ENCODE data around the gene PEDS1. TPM values are rescaled to one million over a fixed set of nuclear protein-coding genes. Genes with fewer than 3 reads are reported as not detected.
A peak's percentile ranks its signal among the peaks of the same experiment; 100 is the strongest.
"Not testable (repeated sequence)": the region's sequence is repeated elsewhere in the genome, so short reads cannot be mapped to it uniquely, and the experiment has no call there.

PEDS1 gene
- total RNA-seq, 2 experiments from 2014 or later: 22.1 to 24.5 TPM

GRCh38 chr20:50169329-50169823, 15.9 kb upstream of the PEDS1 start:
- Mint-ChIP-seq H3K27ac (no peak overlapping the region), H3K36me3 (peaks cover 1% of the 10 kb centered on the region), H3K4me1 (peaks cover 14% of the 10 kb centered on the region), H3K27me3 (peaks cover 12% of the 10 kb centered on the region), H3K9me3 (no peaks in the 10 kb centered on the region), H3K4me3 (no peak overlapping the region)
- DNase-seq (peak; percentile 82), ATAC-seq (ENCODE audit: low read depth) (peak; percentile 55)
- POLR2A ChIA-PET: interaction anchor here (0.5 to 1.5 kb wide), 4 partner anchors 9 to 55 kb away, joined by 3 to 6 read pairs (median 4); partner anchors contain the start of gene PEDS1

GRCh38 chr20:50165684-50166554, 12.4 kb upstream of the PEDS1 start:
- Mint-ChIP-seq H3K27ac (peak overlapping the region; percentile 41), H3K4me1 (peaks cover 12% of the 10 kb centered on the region), H3K4me3 (peak overlapping the region; percentile 55), H3K9me3 (no peaks in the 10 kb centered on the region), H3K36me3 (peaks cover 1% of the 10 kb centered on the region), H3K27me3 (peaks cover 6% of the 10 kb centered on the region)
- DNase-seq (peak; percentile 62), ATAC-seq (ENCODE audit: low read depth) (peak; percentile 95)
- POLR2A ChIA-PET: interaction anchor here (1.0 to 1.3 kb wide), 3 partner anchors 13 to 53 kb away, joined by 3 to 8 read pairs (median 3); partner anchors contain the start of genes PEDS1 and UBE2V1

GRCh38 chr20:50163570-50164317, 10.2 kb upstream of the PEDS1 start:
- Mint-ChIP-seq H3K36me3 (no peaks in the 10 kb centered on the region), H3K4me1 (peaks cover 9% of the 10 kb centered on the region), H3K27ac (no peak overlapping the region), H3K9me3 (no peaks in the 10 kb centered on the region), H3K27me3 (peaks cover 4% of the 10 kb centered on the region), H3K4me3 (no peak overlapping the region)
- DNase-seq (no peak), ATAC-seq (ENCODE audit: low read depth) (no peak)
- POLR2A ChIA-PET: interaction anchor here (1.0 kb wide), 1 partner anchor 10 kb away, joined by 3 read pairs; the partner anchor contains the start of gene PEDS1

GRCh38 chr20:50161494-50161893, 8.0 kb upstream of the PEDS1 start:
- POLR2A ChIA-PET; H3K27me3 Mint-ChIP-seq; H3K27ac Mint-ChIP-seq; ATAC-seq (ENCODE audit: low read depth); DNase-seq; H3K4me3 Mint-ChIP-seq; H3K9me3 Mint-ChIP-seq; H3K4me1 Mint-ChIP-seq; H3K36me3 Mint-ChIP-seq: not testable (repeated sequence)

- peaks cover 5% of the 10 kb centered on the region for H3K27me3 Mint-ChIP-seq
- peak overlapping the region; percentile 92 for H3K4me3 Mint-ChIP-seq
- peaks cover 10% of the 10 kb centered on the region for H3K36me3 Mint-ChIP-seq
- ATAC-seq (ENCODE audit: low read depth) (peak; percentile 2), DNase-seq (no peak)
- POLR2A ChIA-PET: interaction anchor here (0.5 to 3.1 kb wide), 18 partner anchors 9 to 937 kb away, joined by 3 to 42 read pairs (median 5); partner anchors contain the start of gene UBE2V1
- H3K9me3 Mint-ChIP-seq: no peaks in the 10 kb centered on the region
- H3K27ac Mint-ChIP-seq: peak overlapping the region; percentile 89
- H3K4me1 Mint-ChIP-seq: peaks cover 39% of the 10 kb centered on the region
These were observed 397 bp downstream of the PEDS1 start for GRCh38 chr20:50153153-50153499.

- H3K4me3 Mint-ChIP-seq: peak overlapping the region; percentile 92
- no peak for ATAC-seq (ENCODE audit: low read depth)
- H3K36me3 Mint-ChIP-seq: peaks cover 11% of the 10 kb centered on the region
- peaks cover 44% of the 10 kb centered on the region for H3K4me1 Mint-ChIP-seq
- POLR2A ChIA-PET: interaction anchor here (1.0 to 3.1 kb wide), 12 partner anchors 9 to 53 kb away, joined by 3 to 42 read pairs (median 6); partner anchors contain the start of gene UBE2V1
- peaks cover 4% of the 10 kb centered on the region for H3K27me3 Mint-ChIP-seq
- H3K9me3 Mint-ChIP-seq: no peaks in the 10 kb centered on the region
- peak overlapping the region; percentile 89 for H3K27ac Mint-ChIP-seq
- DNase-seq: no peak
These were observed 950 bp downstream of the PEDS1 start for GRCh38 chr20:50152394-50153152.

GRCh38 chr20:50151034-50151743, 2.3 kb downstream of the PEDS1 start:
- ATAC-seq (ENCODE audit: low read depth) (no peak), DNase-seq (no peak)
- H3K27me3 Mint-ChIP-seq: no peaks in the 10 kb centered on the region
- peak overlapping the region; percentile 89 for H3K27ac Mint-ChIP-seq
- H3K36me3 Mint-ChIP-seq: peaks cover 13% of the 10 kb centered on the region
- peaks cover 57% of the 10 kb centered on the region for H3K4me1 Mint-ChIP-seq
- no peaks in the 10 kb centered on the region for H3K9me3 Mint-ChIP-seq
- POLR2A ChIA-PET: no interaction called here
- H3K4me3 Mint-ChIP-seq: peak overlapping the region; percentile 92

- no peak for ATAC-seq (ENCODE audit: low read depth)
- peaks cover 14% of the 10 kb centered on the region for H3K36me3 Mint-ChIP-seq
- POLR2A ChIA-PET: interaction anchor here (0.7 to 1.8 kb wide), 3 partner anchors 17 to 40 kb away, joined by 3 to 6 read pairs (median 3); no protein-coding TSS in a partner anchor
- peak overlapping the region; percentile 30 for H3K27ac Mint-ChIP-seq
- DNase-seq: no peak
- peaks cover 60% of the 10 kb centered on the region for H3K4me1 Mint-ChIP-seq
- no peaks in the 10 kb centered on the region for H3K9me3 Mint-ChIP-seq
- H3K4me3 Mint-ChIP-seq: no peak overlapping the region
- no peaks in the 10 kb centered on the region for H3K27me3 Mint-ChIP-seq
These were observed 3.9 kb downstream of the PEDS1 start for GRCh38 chr20:50149481-50150254.

- H3K36me3 Mint-ChIP-seq: peaks cover 23% of the 10 kb centered on the region
- peak; percentile 68 for DNase-seq
- POLR2A ChIA-PET: interaction anchor here (0.6 to 2.5 kb wide), 8 partner anchors 9 to 216 kb away, joined by 3 to 14 read pairs (median 4); partner anchors contain the start of gene UBE2V1
- H3K4me3 Mint-ChIP-seq: peak overlapping the region; percentile 84
- peak overlapping the region; percentile 97 for H3K27ac Mint-ChIP-seq
- H3K9me3 Mint-ChIP-seq: no peaks in the 10 kb centered on the region
- peaks cover 53% of the 10 kb centered on the region for H3K4me1 Mint-ChIP-seq
- H3K27me3 Mint-ChIP-seq: no peaks in the 10 kb centered on the region
- peak; percentile 99 for ATAC-seq (ENCODE audit: low read depth)
These were observed 6.5 kb downstream of the PEDS1 start for GRCh38 chr20:50146732-50147662.

GRCh38 chr20:50146214-50146613, 7.3 kb downstream of the PEDS1 start:
- H3K27me3 Mint-ChIP-seq: no peaks in the 10 kb centered on the region
- H3K36me3 Mint-ChIP-seq: peaks cover 22% of the 10 kb centered on the region
- H3K9me3 Mint-ChIP-seq: no peaks in the 10 kb centered on the region
- DNase-seq (no peak), ATAC-seq (ENCODE audit: low read depth) (no peak)
- peak overlapping the region; percentile 84 for H3K4me3 Mint-ChIP-seq
- POLR2A ChIA-PET: interaction anchor here (2.5 kb wide), 1 partner anchor 33 kb away, joined by 12 read pairs; the partner anchor contains the start of gene UBE2V1
- H3K4me1 Mint-ChIP-seq: peaks cover 47% of the 10 kb centered on the region
- peak overlapping the region; percentile 97 for H3K27ac Mint-ChIP-seq

GRCh38 chr20:50145566-50145965, 8.0 kb downstream of the PEDS1 start:
- H3K4me3 Mint-ChIP-seq: no peak overlapping the region
- DNase-seq (no peak), ATAC-seq (ENCODE audit: low read depth) (no peak)
- H3K27ac Mint-ChIP-seq: peak overlapping the region; percentile 97
- POLR2A ChIA-PET: no interaction called here
- H3K9me3 Mint-ChIP-seq: no peaks in the 10 kb centered on the region
- H3K36me3 Mint-ChIP-seq: peaks cover 20% of the 10 kb centered on the region
- no peaks in the 10 kb centered on the region for H3K27me3 Mint-ChIP-seq
- H3K4me1 Mint-ChIP-seq: peaks cover 42% of the 10 kb centered on the region

Measured in activated naive CD8-positive, alpha-beta T cell treated with anti-CD3 and anti-CD28 coated beads, Interleukin-2, amount 10 ng/mL, durations not matched to agents 7 days and 5 days (primary cell).